Neural progenitor cell (in vitro differentiated cells): ENCODE results near the gene IRF8. TPM values are rescaled to one million over a fixed set of nuclear protein-coding genes. Genes with fewer than 3 reads are reported as not detected.
A peak's percentile ranks its signal among the peaks of the same experiment; 100 is the strongest.

Experiments used
- DNase-seq: peaks from one replicate; pipeline ENCODE4 v3.0.0-alpha.2; 2016; ENCODE audit warnings: low spot score
- H2AFZ ChIP-seq: fragments of 200-600 bp; sonication (generic); replicated peaks from 2 replicates; pipeline ENCODE4 v1.6.1; 2016; ENCODE audit warnings: antibody characterized with exemption
- H3F3A ChIP-seq: fragments of 200-600 bp; sonication (generic); 2 replicates; pipeline ENCODE4 v1.6.1; 2016; ENCODE audit warnings: antibody characterized with exemption, low read depth
- H3K27ac ChIP-seq: fragments of 200-600 bp; sonication (generic); 2 replicates; pipeline ENCODE4 v1.5.1; 2016; ENCODE audit warnings: mild to moderate bottlenecking
- H3K27me3 ChIP-seq: fragments of 200-600 bp; sonication (generic); 2 replicates; pipeline ENCODE4 v1.6.1; 2016; ENCODE audit warnings: mild to moderate bottlenecking, moderate library complexity
- H3K36me3 ChIP-seq: fragments of 200-600 bp; sonication (generic); 2 replicates; pipeline ENCODE4 v1.5.1; 2016
- H3K4me1 ChIP-seq: fragments of 200-600 bp; sonication (generic); 2 replicates; pipeline ENCODE4 v1.6.1; 2016; ENCODE audit warnings: mixed run types
- H3K4me2 ChIP-seq: fragments of 200-600 bp; sonication (generic); 2 replicates; pipeline ENCODE4 v1.6.1; 2016
- H3K4me3 ChIP-seq: fragments of 200-600 bp; sonication (generic); 2 replicates; pipeline ENCODE4 v1.5.1; 2016
- H3K79me2 ChIP-seq: fragments of 200-600 bp; sonication (generic); 2 replicates; pipeline ENCODE4 v1.6.1; 2016; ENCODE audit warnings: low read depth
- H3K9ac ChIP-seq: fragments of 200-600 bp; sonication (generic); 2 replicates; pipeline ENCODE4 v1.6.1; 2016
- H3K9me3 ChIP-seq: fragments of 200-600 bp; sonication (generic); 2 replicates; pipeline ENCODE4 v1.5.1; 2016; ENCODE audit warnings: low read depth
- H4K20me1 ChIP-seq: fragments of 200-600 bp; sonication (generic); 2 replicates; pipeline ENCODE4 v1.6.1; 2016; ENCODE audit warnings: low read depth
- H3K27ac Mint-ChIP-seq: 3 replicates; pipeline ENCODE4 v1.8.0; 2021; ENCODE audit warnings: mixed read lengths
- H3K27me3 Mint-ChIP-seq: 2 replicates; pipeline ENCODE4 v1.8.0; 2022; ENCODE audit warnings: low read depth, mild to moderate bottlenecking, inconsistent platforms, moderate library complexity, mixed read lengths; ENCODE audit not compliant: insufficient read depth
- H3K36me3 Mint-ChIP-seq: 3 replicates; pipeline ENCODE4 v1.8.0; 2021; ENCODE audit warnings: mixed read lengths
- H3K4me1 Mint-ChIP-seq: 3 replicates; pipeline ENCODE4 v1.8.0; 2021; ENCODE audit warnings: mixed read lengths
- H3K4me3 Mint-ChIP-seq: 3 replicates; pipeline ENCODE4 v1.8.0; 2021; ENCODE audit warnings: mild to moderate bottlenecking, moderate library complexity, mixed read lengths
- H3K9me3 Mint-ChIP-seq: 3 replicates; pipeline ENCODE4 v1.8.0; 2020; ENCODE audit warnings: mixed read lengths
- EZH2 ChIP-seq: fragments of 200-600 bp; sonication (generic); IDR thresholded peaks from 2 replicates; pipeline ENCODE4 v1.6.1; 2017; ENCODE audit warnings: antibody characterized with exemption, mild to moderate bottlenecking, moderate library complexity
- EZH2phosphoT487 ChIP-seq: fragments of 200-600 bp; sonication (generic); IDR thresholded peaks from 2 replicates; pipeline ENCODE4 v1.6.1; 2017; ENCODE audit warnings: antibody characterized with exemption
- total RNA-seq: library from RNA; depleted of rRNA; stranded (reverse); fragments of >200 nt; gene quantifications from 2 replicates; pipeline ENCODE4 v1.2.3, GENCODE V29; 2015; ENCODE audit warnings: low replicate concordance
- TF ChIP-seq, protein P1 (sequence below): fragments of 200-600 bp; sonication (generic); IDR thresholded peaks from 2 replicates; pipeline ENCODE4 v1.5.1; 2017; ENCODE audit warnings: antibody characterized with exemption, mild to moderate bottlenecking

The IRF8 gene
- total RNA-seq, 1 donor from 2014 or later = 1.2 TPM

DNA sequence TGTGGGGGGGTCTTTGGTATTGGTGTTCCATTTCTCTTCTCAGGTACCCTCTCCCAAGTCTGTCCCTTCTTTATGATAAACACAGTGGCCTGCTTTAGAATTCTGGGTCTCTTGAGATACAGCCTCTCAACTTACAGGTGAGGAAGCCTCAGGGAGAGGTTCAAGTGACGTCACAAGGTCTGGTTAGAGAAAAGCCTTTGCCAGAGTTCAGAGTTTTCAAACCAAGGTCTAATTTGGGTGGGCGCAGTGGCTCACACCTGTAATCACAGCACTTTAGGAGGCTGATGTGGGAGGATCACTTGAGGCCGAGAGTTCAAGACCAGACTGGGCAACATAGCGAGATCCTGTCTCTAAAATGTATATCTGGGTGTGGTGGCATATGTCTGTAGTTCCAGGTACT lies 2.1 kb downstream of the IRF8 start:
- Histone ChIP-seq H2AFZ (no peak overlapping the region), H3K4me1 (peaks cover 21% of the 10 kb centered on the region), H3K9ac (no peak overlapping the region), H3F3A (peaks cover 13% of the 10 kb centered on the region), H3K9me3 (no peaks in the 10 kb centered on the region), H4K20me1 (no peaks in the 10 kb centered on the region), H3K4me2 (no peak overlapping the region), H3K27me3 (peaks cover 71% of the 10 kb centered on the region), H3K79me2 (no peaks in the 10 kb centered on the region), H3K36me3 (no peaks in the 10 kb centered on the region), H3K27ac (no peak overlapping the region), H3K4me3 (no peak overlapping the region)
- no peak overlapping the region for H3K4me3 Mint-ChIP-seq
- TF ChIP-seq, protein P1, sequence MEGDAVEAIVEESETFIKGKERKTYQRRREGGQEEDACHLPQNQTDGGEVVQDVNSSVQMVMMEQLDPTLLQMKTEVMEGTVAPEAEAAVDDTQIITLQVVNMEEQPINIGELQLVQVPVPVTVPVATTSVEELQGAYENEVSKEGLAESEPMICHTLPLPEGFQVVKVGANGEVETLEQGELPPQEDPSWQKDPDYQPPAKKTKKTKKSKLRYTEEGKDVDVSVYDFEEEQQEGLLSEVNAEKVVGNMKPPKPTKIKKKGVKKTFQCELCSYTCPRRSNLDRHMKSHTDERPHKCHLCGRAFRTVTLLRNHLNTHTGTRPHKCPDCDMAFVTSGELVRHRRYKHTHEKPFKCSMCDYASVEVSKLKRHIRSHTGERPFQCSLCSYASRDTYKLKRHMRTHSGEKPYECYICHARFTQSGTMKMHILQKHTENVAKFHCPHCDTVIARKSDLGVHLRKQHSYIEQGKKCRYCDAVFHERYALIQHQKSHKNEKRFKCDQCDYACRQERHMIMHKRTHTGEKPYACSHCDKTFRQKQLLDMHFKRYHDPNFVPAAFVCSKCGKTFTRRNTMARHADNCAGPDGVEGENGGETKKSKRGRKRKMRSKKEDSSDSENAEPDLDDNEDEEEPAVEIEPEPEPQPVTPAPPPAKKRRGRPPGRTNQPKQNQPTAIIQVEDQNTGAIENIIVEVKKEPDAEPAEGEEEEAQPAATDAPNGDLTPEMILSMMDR = no peak
- no peak for TF ChIP-seq EZH2
- TF ChIP-seq EZH2phosphoT487 = no peak
- peaks cover 66% of the 10 kb centered on the region for H3K27me3 Mint-ChIP-seq
- no peak for DNase-seq
- no peak overlapping the region for H3K27ac Mint-ChIP-seq
- peaks cover 20% of the 10 kb centered on the region for H3K4me1 Mint-ChIP-seq
- peaks cover 22% of the 10 kb centered on the region for H3K9me3 Mint-ChIP-seq
- no peaks in the 10 kb centered on the region for H3K36me3 Mint-ChIP-seq

DNA sequence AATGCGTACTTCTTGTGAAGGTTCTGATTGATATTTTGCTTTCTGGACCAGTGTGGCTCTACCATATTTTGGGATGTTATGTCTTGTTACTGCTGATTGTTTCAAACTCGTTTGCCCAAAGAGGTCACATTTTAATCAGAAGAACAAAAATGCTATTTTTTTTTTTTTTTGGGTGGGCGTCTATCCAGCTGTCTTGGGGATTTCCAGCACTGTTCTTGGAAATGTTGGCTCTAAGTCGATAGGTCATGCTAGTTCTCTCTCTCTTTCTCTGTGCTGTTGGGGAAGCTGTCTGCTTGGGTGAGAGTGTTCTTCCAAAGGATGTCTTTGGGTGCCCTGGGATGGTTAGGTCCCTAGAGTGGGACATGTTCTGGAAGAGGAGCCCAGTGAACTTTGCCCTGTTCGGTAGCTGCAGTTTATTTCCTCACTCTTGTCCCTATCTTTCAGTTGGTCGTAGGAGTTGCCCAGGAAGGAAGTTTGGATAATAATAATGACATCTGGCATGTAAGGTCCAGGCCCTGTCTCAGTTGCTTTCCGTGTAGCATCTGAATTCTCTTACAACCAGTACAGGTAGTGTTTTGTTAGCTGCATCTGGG lies 2.9 kb downstream of the IRF8 start:
- Histone ChIP-seq H3K9ac (no peak overlapping the region), H2AFZ (no peak overlapping the region), H3F3A (peaks cover 13% of the 10 kb centered on the region), H3K27ac (no peak overlapping the region), H3K4me1 (peaks cover 21% of the 10 kb centered on the region), H3K79me2 (no peaks in the 10 kb centered on the region), H3K4me2 (peak overlapping the region; percentile 33), H3K27me3 (peaks cover 64% of the 10 kb centered on the region), H3K9me3 (no peaks in the 10 kb centered on the region), H3K36me3 (no peaks in the 10 kb centered on the region), H4K20me1 (no peaks in the 10 kb centered on the region), H3K4me3 (no peak overlapping the region)
- Mint-ChIP-seq H3K36me3 (no peaks in the 10 kb centered on the region), H3K4me1 (peaks cover 20% of the 10 kb centered on the region), H3K4me3 (no peak overlapping the region), H3K27me3 (peaks cover 65% of the 10 kb centered on the region), H3K9me3 (peaks cover 28% of the 10 kb centered on the region), H3K27ac (no peak overlapping the region)
- TF ChIP-seq EZH2phosphoT487 (no peak), EZH2 (no peak)
- TF ChIP-seq, protein P1 = no peak
- no peak for DNase-seq

DNA sequence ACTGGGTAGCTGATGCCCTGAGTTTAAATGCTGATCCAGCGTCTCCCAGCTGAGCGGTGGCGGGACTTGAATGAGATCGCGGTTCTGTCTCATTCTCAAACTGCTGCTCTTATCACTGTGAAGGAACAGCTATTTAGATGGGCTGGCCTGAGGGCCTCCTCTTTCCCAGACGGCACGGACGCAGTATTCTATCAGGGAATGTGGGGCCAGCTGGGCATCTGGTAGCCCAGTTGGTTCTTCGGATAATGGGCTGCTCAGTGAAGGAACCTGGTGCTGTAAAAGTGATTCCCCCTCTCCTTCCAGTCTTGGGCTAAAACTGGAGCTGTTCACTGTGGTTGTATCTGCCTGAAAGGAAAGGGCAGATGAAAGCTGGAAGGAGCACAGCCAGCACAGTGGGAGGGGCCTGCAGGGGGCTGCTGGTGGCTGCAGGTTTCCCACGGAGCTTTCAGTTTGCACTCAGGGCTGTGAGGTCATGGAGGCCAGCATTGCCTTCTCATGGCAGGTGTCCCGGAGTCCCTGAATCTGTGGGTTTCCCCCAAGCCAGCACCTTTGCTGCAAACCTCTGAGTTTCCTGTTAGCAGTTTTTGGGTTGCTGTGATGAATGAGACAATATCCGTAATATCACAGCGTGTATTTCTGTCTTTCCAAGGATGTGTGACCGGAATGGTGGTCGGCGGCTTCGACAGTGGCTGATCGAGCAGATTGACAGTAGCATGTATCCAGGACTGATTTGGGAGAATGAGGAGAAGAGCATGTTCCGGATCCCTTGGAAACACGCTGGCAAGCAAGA lies 3.6 kb downstream of the IRF8 start:
- H3K4me3 ChIP-seq = no peak overlapping the region
- no peaks in the 10 kb centered on the region for H3K36me3 ChIP-seq
- Mint-ChIP-seq H3K27ac (peak overlapping the region; percentile 47), H3K4me3 (no peak overlapping the region), H3K9me3 (peaks cover 28% of the 10 kb centered on the region), H3K36me3 (no peaks in the 10 kb centered on the region), H3K27me3 (peaks cover 58% of the 10 kb centered on the region), H3K4me1 (peaks cover 20% of the 10 kb centered on the region)
- H3K4me2 ChIP-seq = peak overlapping the region; percentile 33
- no peak overlapping the region for H2AFZ ChIP-seq
- peaks cover 13% of the 10 kb centered on the region for H3F3A ChIP-seq
- TF ChIP-seq EZH2 (no peak), EZH2phosphoT487 (no peak)
- TF ChIP-seq, protein P1 = no peak
- no peaks in the 10 kb centered on the region for H3K79me2 ChIP-seq
- H3K27ac ChIP-seq = no peak overlapping the region
- H3K9me3 ChIP-seq = no peaks in the 10 kb centered on the region
- peaks cover 57% of the 10 kb centered on the region for H3K27me3 ChIP-seq
- DNase-seq = peak; percentile 75
- H4K20me1 ChIP-seq = no peaks in the 10 kb centered on the region
- H3K9ac ChIP-seq = no peak overlapping the region
- peaks cover 21% of the 10 kb centered on the region for H3K4me1 ChIP-seq
